Mucosa of descending colon (tissue), 3 donors: ENCODE measurements around the gene POU6F1. TPM values are rescaled to one million over a fixed set of nuclear protein-coding genes. Genes with fewer than 3 reads are reported as not detected.

ENCODE experiments used
- ATAC-seq: fragments of 200-7000 bp; cut with Tn5 transposase; one replicate; pipeline ENCODE4 v1.9.1; 2020; ENCODE audit warnings: mild to moderate bottlenecking, moderate library complexity
- DNase-seq, 3 donors: peaks; one replicate each; pipeline ENCODE4 v3.0.0-alpha.2; 2020
- H3K36me3 ChIP-seq: fragments of 200-600 bp; one replicate; pipeline ENCODE4 v1.8.0; 2021; ENCODE audit warnings: low read depth, mild to moderate bottlenecking
- H3K4me1 ChIP-seq: fragments of 200-600 bp; one replicate; pipeline ENCODE4 v1.8.0; 2021; ENCODE audit warnings: low read depth, mild to moderate bottlenecking
- H3K4me3 ChIP-seq: fragments of 200-600 bp; one replicate; pipeline ENCODE4 v1.8.0; 2021; ENCODE audit warnings: mild to moderate bottlenecking
- H3K9me3 ChIP-seq: fragments of 200-600 bp; one replicate; pipeline ENCODE4 v1.8.0; 2021; ENCODE audit warnings: mild to moderate bottlenecking
- intact Hi-C, 2 donors: fragments of 100-400 bp; cut with DNase I in 1 of 2; cut with micrococcal nuclease in 1 of 2; formaldehyde crosslinking; loops; one replicate each; pipeline versions ENCODE4 v1.11.0 to v1.11.1; 2022; cut with DNase I, micrococcal nuclease
- total RNA-seq, 3 donors: library from RNA; stranded (reverse); fragmentation: NEBNext Ultra II Directional in 2 of 3; extraction: Animal tissue kit (Norgen Biotek cat#: 25700) in 2 of 3; gene quantifications; one replicate each; pipeline versions ENCODE4 v1.2.1 to v1.2.4, GENCODE V29; 2021 to 2023
- TF ChIP-seq, protein P1 (sequence below): fragments of 200-600 bp; IDR thresholded peaks from one replicate; pipeline ENCODE4 v1.8.0; 2022; ENCODE audit warnings: antibody characterized with exemption, mild to moderate bottlenecking
- donor health status: DM: no; HTN: no; CAD: no; lungs with moderate emphysema.
- donor health status: DM: no; HTN: no; CAD: no.
- donor health status: DM: no; HTN: yes; CAD: no.

The POU6F1 gene
- total RNA-seq, 3 donors from 2014 or later = 3.9 to 21.4 (median 5.1) TPM

- Histone ChIP-seq H3K4me1 (no peaks in the 10 kb centered on the region), H3K4me3 (no peak overlapping the region), H3K9me3 (no peaks in the 10 kb centered on the region), H3K36me3 (no peaks in the 10 kb centered on the region)
- TF ChIP-seq, protein P1, sequence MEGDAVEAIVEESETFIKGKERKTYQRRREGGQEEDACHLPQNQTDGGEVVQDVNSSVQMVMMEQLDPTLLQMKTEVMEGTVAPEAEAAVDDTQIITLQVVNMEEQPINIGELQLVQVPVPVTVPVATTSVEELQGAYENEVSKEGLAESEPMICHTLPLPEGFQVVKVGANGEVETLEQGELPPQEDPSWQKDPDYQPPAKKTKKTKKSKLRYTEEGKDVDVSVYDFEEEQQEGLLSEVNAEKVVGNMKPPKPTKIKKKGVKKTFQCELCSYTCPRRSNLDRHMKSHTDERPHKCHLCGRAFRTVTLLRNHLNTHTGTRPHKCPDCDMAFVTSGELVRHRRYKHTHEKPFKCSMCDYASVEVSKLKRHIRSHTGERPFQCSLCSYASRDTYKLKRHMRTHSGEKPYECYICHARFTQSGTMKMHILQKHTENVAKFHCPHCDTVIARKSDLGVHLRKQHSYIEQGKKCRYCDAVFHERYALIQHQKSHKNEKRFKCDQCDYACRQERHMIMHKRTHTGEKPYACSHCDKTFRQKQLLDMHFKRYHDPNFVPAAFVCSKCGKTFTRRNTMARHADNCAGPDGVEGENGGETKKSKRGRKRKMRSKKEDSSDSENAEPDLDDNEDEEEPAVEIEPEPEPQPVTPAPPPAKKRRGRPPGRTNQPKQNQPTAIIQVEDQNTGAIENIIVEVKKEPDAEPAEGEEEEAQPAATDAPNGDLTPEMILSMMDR = no peak
- ATAC-seq (no peak), DNase-seq (no peak)
- intact Hi-C loops = no loop called here
Measured at GRCh38 chr12:51163795-51164194, 54.1 kb downstream of the POU6F1 start.

- H3K4me3 ChIP-seq = no peak overlapping the region
- ATAC-seq = no peak
- no peaks in the 10 kb centered on the region for H3K36me3 ChIP-seq
- DNase-seq = no peak
- no peaks in the 10 kb centered on the region for H3K9me3 ChIP-seq
- no peaks in the 10 kb centered on the region for H3K4me1 ChIP-seq
- TF ChIP-seq, protein P1 = no peak
- intact Hi-C loops = no loop called here
Measured at GRCh38 chr12:51162217-51162616, 55.6 kb downstream of the POU6F1 start.

DNA sequence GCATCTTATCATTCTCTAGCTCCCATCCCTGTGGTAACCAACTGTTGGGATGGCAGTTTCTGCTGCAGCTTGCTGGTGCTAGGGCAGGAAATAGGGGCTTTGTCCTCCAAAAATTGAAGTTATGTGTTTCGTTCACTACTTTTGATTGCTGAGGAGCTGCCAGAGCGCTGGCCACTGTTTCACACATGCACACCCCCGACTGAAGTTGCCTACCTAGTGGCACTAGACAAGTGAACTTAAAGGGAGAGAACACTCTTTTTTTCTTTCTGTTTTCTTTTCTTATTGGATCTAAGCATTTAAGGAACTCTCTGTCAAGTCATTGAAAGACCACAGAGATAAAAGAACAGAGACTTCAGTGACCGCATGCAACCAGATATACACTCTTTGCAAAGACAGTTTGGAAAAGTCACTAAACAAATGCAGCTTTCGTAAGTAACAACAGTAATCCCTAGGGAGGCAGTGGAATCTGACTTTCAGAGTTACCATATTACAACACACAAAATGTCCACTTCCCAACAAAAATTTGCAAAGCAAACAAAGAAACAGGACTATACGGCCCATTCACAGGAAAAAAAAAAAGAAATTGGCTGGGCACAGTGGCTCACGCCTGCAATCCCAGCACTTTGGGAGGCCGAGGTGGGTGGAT is 56.9 kb downstream of the POU6F1 start:
- DNase-seq (no peak), ATAC-seq (no peak)
- no peaks in the 10 kb centered on the region for H3K36me3 ChIP-seq
- no peaks in the 10 kb centered on the region for H3K9me3 ChIP-seq
- intact Hi-C loops = no loop called here
- H3K4me1 ChIP-seq = no peaks in the 10 kb centered on the region
- H3K4me3 ChIP-seq = no peak overlapping the region
- TF ChIP-seq, protein P1 = no peak

DNA sequence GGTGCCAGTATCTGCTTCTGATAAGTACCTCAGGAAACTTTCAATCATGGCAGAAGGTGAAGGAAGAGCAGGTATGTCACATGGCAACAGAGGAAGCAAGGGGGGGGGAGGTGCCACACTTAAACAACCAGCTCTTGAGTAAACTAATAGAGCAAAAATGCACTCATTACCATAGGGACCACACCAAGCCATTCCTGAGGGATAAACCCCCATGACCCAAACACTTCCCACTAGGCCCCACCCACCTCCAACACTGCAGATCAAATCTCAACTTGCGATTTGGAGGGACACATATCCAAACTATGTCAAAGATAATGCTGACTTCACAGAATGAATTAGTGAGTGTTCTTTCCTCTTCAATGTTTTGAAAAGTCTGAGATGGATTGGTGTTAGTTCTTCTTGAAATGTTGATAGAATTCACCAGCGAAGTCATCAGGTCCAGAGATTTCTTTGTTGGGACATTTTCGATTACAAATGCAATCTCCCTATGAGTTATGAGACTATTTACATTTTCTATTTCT is 61.6 kb downstream of the POU6F1 start:
- H3K36me3 ChIP-seq = no peaks in the 10 kb centered on the region
- DNase-seq (no peak), ATAC-seq (no peak)
- TF ChIP-seq, protein P1 = no peak
- no peaks in the 10 kb centered on the region for H3K4me1 ChIP-seq
- intact Hi-C loops = no loop called here
- no peak overlapping the region for H3K4me3 ChIP-seq
- H3K9me3 ChIP-seq = no peaks in the 10 kb centered on the region

GRCh38 chr12:51152953-51153352 is 64.9 kb downstream of the POU6F1 start:
- ATAC-seq = no peak
- Histone ChIP-seq H3K9me3 (no peaks in the 10 kb centered on the region), H3K36me3 (no peaks in the 10 kb centered on the region), H3K4me3 (no peak overlapping the region), H3K4me1 (no peaks in the 10 kb centered on the region)
- TF ChIP-seq, protein P1 = no peak
- no peak for DNase-seq
- intact Hi-C loops = no loop called here
